Mucosa of descending colon (tissue), 3 donors: ENCODE results near the gene EFCAB8. TPM values are rescaled to one million over a fixed set of nuclear protein-coding genes. Genes with fewer than 3 reads are reported as not detected.
A peak's percentile ranks its signal among the peaks of the same experiment; 100 is the strongest.
"Not testable (repeated sequence)": the region's sequence is repeated elsewhere in the genome, so short reads cannot be mapped to it uniquely, and the experiment has no call there.

ENCODE experiments used
- ATAC-seq: fragments of 200-7000 bp; cut with Tn5 transposase; one replicate; pipeline ENCODE4 v1.9.1; 2020; ENCODE audit warnings: mild to moderate bottlenecking, moderate library complexity
- DNase-seq, 3 donors: peaks; one replicate each; pipeline ENCODE4 v3.0.0-alpha.2; 2020
- H3K36me3 ChIP-seq: fragments of 200-600 bp; one replicate; pipeline ENCODE4 v1.8.0; 2021; ENCODE audit warnings: low read depth, mild to moderate bottlenecking
- H3K4me1 ChIP-seq: fragments of 200-600 bp; one replicate; pipeline ENCODE4 v1.8.0; 2021; ENCODE audit warnings: low read depth, mild to moderate bottlenecking
- H3K4me3 ChIP-seq: fragments of 200-600 bp; one replicate; pipeline ENCODE4 v1.8.0; 2021; ENCODE audit warnings: mild to moderate bottlenecking
- H3K9me3 ChIP-seq: fragments of 200-600 bp; one replicate; pipeline ENCODE4 v1.8.0; 2021; ENCODE audit warnings: mild to moderate bottlenecking
- intact Hi-C, 2 donors: fragments of 100-400 bp; cut with DNase I in 1 of 2; cut with micrococcal nuclease in 1 of 2; formaldehyde crosslinking; loops; one replicate each; pipeline versions ENCODE4 v1.11.0 to v1.11.1; 2022; cut with DNase I, micrococcal nuclease
- total RNA-seq, 3 donors: library from RNA; stranded (reverse); fragmentation: NEBNext Ultra II Directional in 2 of 3; extraction: Animal tissue kit (Norgen Biotek cat#: 25700) in 2 of 3; gene quantifications; one replicate each; pipeline versions ENCODE4 v1.2.1 to v1.2.4, GENCODE V29; 2021 to 2023
- TF ChIP-seq, protein P1 (sequence below): fragments of 200-600 bp; IDR thresholded peaks from one replicate; pipeline ENCODE4 v1.8.0; 2022; ENCODE audit warnings: antibody characterized with exemption, mild to moderate bottlenecking
- donor health status: DM: no; HTN: no; CAD: no; lungs with moderate emphysema.
- donor health status: DM: no; HTN: no; CAD: no.
- donor health status: DM: no; HTN: yes; CAD: no.

Gene EFCAB8
- total RNA-seq, 3 donors from 2014 or later = 0.17 to 0.66 TPM; not detected in 1

DNA sequence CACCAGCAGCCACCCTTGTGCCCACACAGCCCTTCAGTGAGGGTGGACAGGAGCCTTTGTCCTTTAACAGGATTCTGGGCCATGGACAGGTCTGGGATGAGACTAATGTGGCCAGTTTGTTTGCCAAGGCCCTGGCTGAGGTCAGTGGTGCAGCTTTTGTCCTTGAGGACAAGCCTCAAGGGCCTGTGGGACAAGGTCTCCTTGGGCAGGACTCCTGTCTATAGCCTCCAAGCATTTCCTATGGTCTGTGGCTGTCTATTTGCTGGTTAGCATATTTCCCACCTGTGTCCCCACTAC, 101.4 kb downstream of the EFCAB8 start:
- intact Hi-C loops = no loop called here
- TF ChIP-seq, protein P1, sequence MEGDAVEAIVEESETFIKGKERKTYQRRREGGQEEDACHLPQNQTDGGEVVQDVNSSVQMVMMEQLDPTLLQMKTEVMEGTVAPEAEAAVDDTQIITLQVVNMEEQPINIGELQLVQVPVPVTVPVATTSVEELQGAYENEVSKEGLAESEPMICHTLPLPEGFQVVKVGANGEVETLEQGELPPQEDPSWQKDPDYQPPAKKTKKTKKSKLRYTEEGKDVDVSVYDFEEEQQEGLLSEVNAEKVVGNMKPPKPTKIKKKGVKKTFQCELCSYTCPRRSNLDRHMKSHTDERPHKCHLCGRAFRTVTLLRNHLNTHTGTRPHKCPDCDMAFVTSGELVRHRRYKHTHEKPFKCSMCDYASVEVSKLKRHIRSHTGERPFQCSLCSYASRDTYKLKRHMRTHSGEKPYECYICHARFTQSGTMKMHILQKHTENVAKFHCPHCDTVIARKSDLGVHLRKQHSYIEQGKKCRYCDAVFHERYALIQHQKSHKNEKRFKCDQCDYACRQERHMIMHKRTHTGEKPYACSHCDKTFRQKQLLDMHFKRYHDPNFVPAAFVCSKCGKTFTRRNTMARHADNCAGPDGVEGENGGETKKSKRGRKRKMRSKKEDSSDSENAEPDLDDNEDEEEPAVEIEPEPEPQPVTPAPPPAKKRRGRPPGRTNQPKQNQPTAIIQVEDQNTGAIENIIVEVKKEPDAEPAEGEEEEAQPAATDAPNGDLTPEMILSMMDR = no peak
- ATAC-seq = no peak
- Histone ChIP-seq H3K4me3 (no peak overlapping the region), H3K4me1 (no peaks in the 10 kb centered on the region), H3K9me3 (peaks cover 7% of the 10 kb centered on the region), H3K36me3 (no peaks in the 10 kb centered on the region)
- DNase-seq = no peak

DNA sequence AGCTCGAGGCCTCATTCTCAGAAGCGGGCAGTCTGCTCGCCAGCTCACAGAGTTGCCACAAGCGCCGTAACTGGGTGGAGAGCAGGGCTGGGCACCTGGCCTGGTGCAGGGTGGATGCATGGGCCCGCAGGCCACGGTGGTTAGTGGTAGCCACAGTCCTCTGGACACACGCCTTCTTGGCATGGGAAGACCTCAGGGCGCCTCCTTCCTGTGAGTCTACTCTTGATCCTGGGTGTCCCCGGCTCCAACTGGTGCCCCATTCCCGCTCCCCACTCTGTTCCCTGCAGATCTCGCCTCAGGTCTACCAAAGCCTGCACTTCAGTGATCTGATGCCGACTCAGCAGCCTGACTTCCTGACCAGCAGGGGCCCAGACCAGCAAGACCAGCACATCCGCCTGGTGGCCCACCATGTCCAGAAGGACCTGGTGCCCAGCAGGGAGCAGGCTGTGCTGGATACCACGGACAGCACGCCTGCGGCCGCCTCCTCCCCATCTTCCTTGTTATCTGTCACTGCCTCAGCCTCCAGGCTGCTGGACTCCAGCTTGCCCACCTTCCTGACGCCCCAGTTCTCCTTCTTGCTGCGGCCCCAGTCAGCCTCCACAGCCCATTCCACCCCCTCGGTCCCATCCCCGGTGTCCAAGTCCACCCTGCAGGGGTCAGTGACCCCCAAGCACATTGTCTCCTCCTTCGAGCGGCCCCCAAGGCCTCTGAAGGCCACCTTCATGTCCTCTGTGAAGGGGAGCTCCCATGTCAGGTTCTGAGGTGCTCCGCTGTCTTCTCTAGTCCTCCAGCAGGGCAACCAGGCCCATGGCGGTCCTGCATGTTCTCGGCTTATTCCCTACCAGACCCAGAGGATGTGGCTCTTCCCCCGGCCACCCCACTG, 102.4 kb downstream of the EFCAB8 start:
- no peak overlapping the region for H3K4me3 ChIP-seq
- H3K9me3 ChIP-seq = peaks cover 7% of the 10 kb centered on the region
- no peaks in the 10 kb centered on the region for H3K36me3 ChIP-seq
- ATAC-seq (no peak), DNase-seq (peak in 1 of 3 donors; percentile 47)
- no peaks in the 10 kb centered on the region for H3K4me1 ChIP-seq
- intact Hi-C loops = no loop called here
- TF ChIP-seq, protein P1 = no peak

DNA sequence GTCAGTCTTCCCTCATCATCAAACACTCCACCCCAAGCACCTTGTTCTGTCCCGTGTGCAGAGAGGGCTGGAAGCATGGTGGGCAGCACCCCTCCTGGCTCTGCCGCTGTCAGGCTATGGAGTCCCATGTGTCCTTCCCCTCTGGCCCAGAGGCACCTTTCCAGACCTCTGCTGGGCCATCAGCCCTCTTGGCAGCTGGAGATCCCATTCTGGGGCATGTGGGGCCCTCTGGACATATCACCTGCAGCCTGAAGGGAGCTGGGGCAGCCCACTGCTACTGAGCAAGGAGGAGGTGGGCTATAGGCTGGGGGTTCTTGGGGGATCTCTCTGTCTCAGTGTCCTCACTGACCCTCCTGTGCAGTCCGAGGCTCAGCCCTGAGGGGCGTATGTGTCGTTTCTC, 103.3 kb downstream of the EFCAB8 start:
- ATAC-seq = no peak
- intact Hi-C loops = no loop called here

DNA sequence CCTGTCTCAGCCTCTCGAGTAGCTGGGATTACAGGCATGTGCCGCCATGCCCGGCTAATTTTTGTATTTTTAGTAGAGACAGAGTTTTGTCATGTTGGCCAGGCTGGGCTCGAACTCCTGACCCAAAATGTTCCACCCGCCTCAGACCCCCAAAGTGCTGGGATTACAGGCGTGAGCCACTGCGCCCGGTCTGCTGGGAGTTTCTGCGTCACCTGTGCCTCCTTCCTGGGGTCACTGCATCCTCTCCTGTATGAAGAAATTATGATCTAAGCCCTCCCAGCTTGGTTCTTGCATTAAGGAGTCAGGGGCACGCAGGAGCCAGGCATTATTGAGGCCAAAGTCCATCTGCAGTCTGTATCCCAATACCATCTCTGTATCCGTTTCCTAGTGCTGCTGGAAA, 103.9 kb downstream of the EFCAB8 start:
- not testable (repeated sequence) for H3K9me3 ChIP-seq

More for the DNA sequence above, 103.3 kb downstream of the EFCAB8 start:
- TF ChIP-seq, protein P1 = no peak
- DNase-seq = no peak
- Histone ChIP-seq H3K4me3 (no peak overlapping the region), H3K36me3 (no peaks in the 10 kb centered on the region), H3K4me1 (no peaks in the 10 kb centered on the region), H3K9me3 (no peaks in the 10 kb centered on the region)

DNA sequence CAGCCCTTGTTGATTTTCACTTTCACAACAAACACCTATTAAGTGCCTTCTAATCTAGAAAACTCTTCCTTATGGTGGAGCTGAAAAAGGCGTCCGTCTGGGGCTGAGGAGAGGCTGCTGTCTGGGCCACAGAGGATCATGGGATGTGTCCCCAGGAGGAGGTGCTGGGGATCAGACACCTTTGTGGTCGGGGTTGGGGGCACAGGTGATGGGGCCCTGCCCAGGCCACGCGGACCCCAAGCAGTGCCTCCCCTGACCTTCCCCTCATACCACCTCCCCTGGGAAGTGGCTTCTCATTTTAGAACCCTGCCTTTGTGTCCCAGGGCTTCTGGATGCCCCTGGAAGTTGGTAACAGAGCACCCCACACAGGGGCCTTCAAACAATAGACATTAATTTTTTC, 104.5 kb downstream of the EFCAB8 start:
- DNase-seq (peak in 1 of 3 donors; percentile 16), ATAC-seq (no peak)
- Histone ChIP-seq H3K36me3 (no peaks in the 10 kb centered on the region), H3K4me3 (no peak overlapping the region), H3K4me1 (no peaks in the 10 kb centered on the region), H3K9me3 (no peaks in the 10 kb centered on the region)
- intact Hi-C loops = no loop called here
- TF ChIP-seq, protein P1 = no peak

More for the DNA sequence above, 103.9 kb downstream of the EFCAB8 start:
- H3K4me3 ChIP-seq, intact Hi-C loops, ATAC-seq, H3K36me3 ChIP-seq, H3K4me1 ChIP-seq: not testable (repeated sequence)
- peak in 1 of 3 donors; percentile 18 for DNase-seq

DNA sequence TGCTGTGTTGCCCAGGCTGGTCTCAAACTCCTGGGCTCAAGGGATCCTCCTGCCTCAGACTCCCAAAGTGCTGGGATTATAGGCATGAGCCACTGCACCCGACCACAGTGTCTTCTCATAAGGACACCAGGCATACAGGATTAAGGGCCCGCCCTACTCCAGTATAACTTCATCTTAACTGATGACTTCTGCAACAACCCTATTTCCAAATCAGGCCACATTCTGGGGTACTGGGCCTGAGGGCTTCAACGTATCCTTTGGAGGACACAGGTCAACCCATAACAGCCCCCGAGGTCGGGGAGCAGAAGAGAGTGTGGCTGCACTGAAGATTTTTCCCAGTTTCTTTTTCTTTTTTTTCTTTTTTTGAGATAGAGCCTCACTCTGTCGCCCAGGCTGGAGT, 105.9 kb downstream of the EFCAB8 start:
- H3K36me3 ChIP-seq = no peaks in the 10 kb centered on the region
- H3K4me1 ChIP-seq = no peaks in the 10 kb centered on the region
- ATAC-seq = no peak
- TF ChIP-seq, protein P1 = no peak
- intact Hi-C loops = no loop called here
- no peaks in the 10 kb centered on the region for H3K9me3 ChIP-seq
- DNase-seq = peak in 1 of 3 donors; percentile 7
- H3K4me3 ChIP-seq = no peak overlapping the region
